Hematopoietic multipotent progenitor cell treated with erythropoietin and hydrocortisone succinate and interleukin-3 and kit ligand, for 17 days (in vitro differentiated cells): ENCODE data around the gene ARHGAP29.

ENCODE experiments used
- DNase-seq: peaks from one replicate; pipeline ENCODE4 v3.0.0-alpha.2; 2015; ENCODE audit warnings: low spot score

Gene ARHGAP29

GRCh38 chr1:94237291-94238226, at the start of gene ARHGAP29:
TSS of gene ARHGAP29 (minus strand) at chr1:94237584. CDS start at chr1:94231611, 5,973 bp downstream.
- peak; percentile 39 for DNase-seq

GRCh38 chr1:94286864-94287437, 49.6 kb upstream of the ARHGAP29 start:
- no peak for DNase-seq

- no peak for DNase-seq
Observed at GRCh38 chr1:94285031-94285654, 47.8 kb upstream of the ARHGAP29 start.

GRCh38 chr1:94284476-94284875, 47.1 kb upstream of the ARHGAP29 start:
- no peak for DNase-seq

GRCh38 chr1:94283462-94283861, 46.1 kb upstream of the ARHGAP29 start:
- DNase-seq: no peak

- DNase-seq: no peak
Observed at GRCh38 chr1:94282143-94282711, 44.8 kb upstream of the ARHGAP29 start.

- no peak for DNase-seq
Observed at GRCh38 chr1:94281361-94282142, 44.2 kb upstream of the ARHGAP29 start.

GRCh38 chr1:94280541-94280940, 43.2 kb upstream of the ARHGAP29 start:
- no peak for DNase-seq

- DNase-seq: no peak
Observed at GRCh38 chr1:94279462-94279861, 42.1 kb upstream of the ARHGAP29 start.

GRCh38 chr1:94279038-94279437, 41.7 kb upstream of the ARHGAP29 start:
- DNase-seq: no peak

- no peak for DNase-seq
Observed at GRCh38 chr1:94276988-94277434, 39.6 kb upstream of the ARHGAP29 start.

GRCh38 chr1:94275083-94275482, 37.7 kb upstream of the ARHGAP29 start:
- DNase-seq: no peak

GRCh38 chr1:94274561-94274960, 37.2 kb upstream of the ARHGAP29 start:
- no peak for DNase-seq

- no peak for DNase-seq
Observed at GRCh38 chr1:94273111-94273510, 35.7 kb upstream of the ARHGAP29 start.

- no peak for DNase-seq
Observed at GRCh38 chr1:94272388-94272787, 35.0 kb upstream of the ARHGAP29 start.

- no peak for DNase-seq
Observed at GRCh38 chr1:94271373-94271772, 34.0 kb upstream of the ARHGAP29 start.

- no peak for DNase-seq
Observed at GRCh38 chr1:94270801-94271203, 33.4 kb upstream of the ARHGAP29 start.

- DNase-seq: no peak
Observed at GRCh38 chr1:94269921-94270320, 32.5 kb upstream of the ARHGAP29 start.

- no peak for DNase-seq
Observed at GRCh38 chr1:94265906-94266305, 28.5 kb upstream of the ARHGAP29 start.

GRCh38 chr1:94265011-94265422, 27.6 kb upstream of the ARHGAP29 start:
- DNase-seq: no peak

GRCh38 chr1:94260635-94261387, 23.4 kb upstream of the ARHGAP29 start:
- DNase-seq: no peak
